AG04449 (cell line): ENCODE results near the gene VSX2.
A peak's percentile ranks its signal among the peaks of the same experiment; 100 is the strongest.

Experiments used
- CTCF ChIA-PET: fragments of 350-600 bp; formaldehyde crosslinking; extraction: SDS; loops from one replicate; lab custom pipeline; 2021; ENCODE audit warnings: antibody characterized with exemption; lab: Yijun Ruan, JAX
- POLR2A ChIA-PET: fragments of 400-600, 350-600 bp; formaldehyde crosslinking; extraction: SDS; loops from one replicate; lab custom pipeline; 2020; ENCODE audit warnings: antibody characterized with exemption, inconsistent platforms; lab: Yijun Ruan, JAX
- DNase-seq: peaks from one replicate; pipeline ENCODE4 v3.0.0-alpha.2; 2010; ENCODE audit warnings: low read depth, low spot score
- H3K4me3 ChIP-seq: 2 replicates; pipeline ENCODE4 v1.5.1; 2011; ENCODE audit warnings: low read depth, mild to moderate bottlenecking, control low read depth, low read length
- TF ChIP-seq, protein P1 (sequence below): IDR thresholded peaks from one replicate; pipeline ENCODE4 v1.5.1; 2011; ENCODE audit warnings: mild to moderate bottlenecking, moderate library complexity, low read length, control low read depth, inconsistent platforms; ENCODE audit not compliant: insufficient read depth; ENCODE audit errors: missing control alignments

Gene VSX2

DNA sequence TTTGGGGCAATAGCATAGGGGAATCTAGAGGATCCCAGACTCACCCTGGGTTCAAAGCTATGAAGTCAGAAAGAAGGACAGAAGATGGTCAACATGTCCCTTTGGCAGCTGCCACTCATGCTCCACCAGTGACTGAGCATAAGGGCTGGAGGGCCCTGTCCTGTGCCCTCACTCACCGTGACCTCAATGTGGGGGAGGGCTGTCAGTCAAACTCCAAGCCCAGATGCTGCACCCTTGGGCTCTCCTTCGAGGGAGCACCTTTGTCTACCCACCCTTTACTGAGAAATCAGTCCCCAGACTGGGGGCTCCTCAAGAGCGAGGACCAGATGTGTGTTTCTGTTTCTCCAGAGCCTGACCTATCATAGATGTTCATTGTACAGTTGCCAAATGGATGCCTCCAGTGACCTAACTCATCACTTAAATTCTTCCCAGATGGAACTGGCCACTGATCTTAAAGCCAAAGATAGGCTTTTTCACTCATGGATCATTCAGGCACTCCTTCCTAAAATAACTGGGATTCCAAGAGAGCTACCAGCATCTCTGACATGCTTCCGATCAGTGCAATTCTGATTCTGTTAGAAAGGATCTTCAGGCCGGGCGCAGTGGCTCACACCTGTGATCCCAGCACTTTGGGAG, 27.2 kb upstream of the VSX2 start:
- TF ChIP-seq, protein P1, sequence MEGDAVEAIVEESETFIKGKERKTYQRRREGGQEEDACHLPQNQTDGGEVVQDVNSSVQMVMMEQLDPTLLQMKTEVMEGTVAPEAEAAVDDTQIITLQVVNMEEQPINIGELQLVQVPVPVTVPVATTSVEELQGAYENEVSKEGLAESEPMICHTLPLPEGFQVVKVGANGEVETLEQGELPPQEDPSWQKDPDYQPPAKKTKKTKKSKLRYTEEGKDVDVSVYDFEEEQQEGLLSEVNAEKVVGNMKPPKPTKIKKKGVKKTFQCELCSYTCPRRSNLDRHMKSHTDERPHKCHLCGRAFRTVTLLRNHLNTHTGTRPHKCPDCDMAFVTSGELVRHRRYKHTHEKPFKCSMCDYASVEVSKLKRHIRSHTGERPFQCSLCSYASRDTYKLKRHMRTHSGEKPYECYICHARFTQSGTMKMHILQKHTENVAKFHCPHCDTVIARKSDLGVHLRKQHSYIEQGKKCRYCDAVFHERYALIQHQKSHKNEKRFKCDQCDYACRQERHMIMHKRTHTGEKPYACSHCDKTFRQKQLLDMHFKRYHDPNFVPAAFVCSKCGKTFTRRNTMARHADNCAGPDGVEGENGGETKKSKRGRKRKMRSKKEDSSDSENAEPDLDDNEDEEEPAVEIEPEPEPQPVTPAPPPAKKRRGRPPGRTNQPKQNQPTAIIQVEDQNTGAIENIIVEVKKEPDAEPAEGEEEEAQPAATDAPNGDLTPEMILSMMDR = no peak
- POLR2A ChIA-PET = no interaction called here
- CTCF ChIA-PET = interaction anchor here (0.8 kb wide), 1 partner anchor 25 kb away, joined by 4 read pairs; no protein-coding TSS in a partner anchor
- H3K4me3 ChIP-seq = no peak overlapping the region
- DNase-seq = no peak

- CTCF ChIA-PET = interaction anchor here (1.1 to 3.5 kb wide), 4 partner anchors 11 to 43 kb away, joined by 3 to 15 read pairs (median 3); no protein-coding TSS in a partner anchor
- TF ChIP-seq, protein P1 = no peak
- POLR2A ChIA-PET = no interaction called here
Observed at GRCh38 chr14:74213907-74214803, 25.1 kb upstream of the VSX2 start.

DNA sequence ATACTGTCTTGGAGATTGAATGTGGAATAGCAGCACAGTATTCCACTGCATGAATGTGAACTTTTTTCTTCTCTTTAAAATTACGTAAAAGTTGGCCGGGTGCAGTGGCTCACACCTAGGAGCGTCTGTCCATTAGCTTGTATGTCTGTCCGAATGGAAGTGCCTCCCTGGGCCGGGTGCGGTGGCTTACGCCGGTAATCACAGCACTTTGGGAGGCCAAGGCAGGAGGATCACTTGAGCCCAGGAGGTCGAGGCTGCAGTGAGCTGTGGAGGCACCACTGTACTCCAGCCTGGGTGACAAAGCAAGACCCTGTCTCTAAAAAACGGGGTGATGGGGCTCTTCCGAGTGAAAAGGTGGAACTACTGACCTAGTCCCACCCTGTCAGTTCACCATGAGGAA, 22.6 kb upstream of the VSX2 start:
- TF ChIP-seq, protein P1 = no peak
- CTCF ChIA-PET = interaction anchor here (0.8 to 3.5 kb wide), 12 partner anchors 10 to 78 kb away, joined by 3 to 15 read pairs (median 4); no protein-coding TSS in a partner anchor
- DNase-seq = no peak
- no peak overlapping the region for H3K4me3 ChIP-seq
- POLR2A ChIA-PET = interaction anchor here (0.7 kb wide), 1 partner anchor 181 kb away, joined by 3 read pairs; no protein-coding TSS in a partner anchor

More at GRCh38 chr14:74213907-74214803, 25.1 kb upstream of the VSX2 start:
- H3K4me3 ChIP-seq = no peak overlapping the region
- no peak for DNase-seq

DNA sequence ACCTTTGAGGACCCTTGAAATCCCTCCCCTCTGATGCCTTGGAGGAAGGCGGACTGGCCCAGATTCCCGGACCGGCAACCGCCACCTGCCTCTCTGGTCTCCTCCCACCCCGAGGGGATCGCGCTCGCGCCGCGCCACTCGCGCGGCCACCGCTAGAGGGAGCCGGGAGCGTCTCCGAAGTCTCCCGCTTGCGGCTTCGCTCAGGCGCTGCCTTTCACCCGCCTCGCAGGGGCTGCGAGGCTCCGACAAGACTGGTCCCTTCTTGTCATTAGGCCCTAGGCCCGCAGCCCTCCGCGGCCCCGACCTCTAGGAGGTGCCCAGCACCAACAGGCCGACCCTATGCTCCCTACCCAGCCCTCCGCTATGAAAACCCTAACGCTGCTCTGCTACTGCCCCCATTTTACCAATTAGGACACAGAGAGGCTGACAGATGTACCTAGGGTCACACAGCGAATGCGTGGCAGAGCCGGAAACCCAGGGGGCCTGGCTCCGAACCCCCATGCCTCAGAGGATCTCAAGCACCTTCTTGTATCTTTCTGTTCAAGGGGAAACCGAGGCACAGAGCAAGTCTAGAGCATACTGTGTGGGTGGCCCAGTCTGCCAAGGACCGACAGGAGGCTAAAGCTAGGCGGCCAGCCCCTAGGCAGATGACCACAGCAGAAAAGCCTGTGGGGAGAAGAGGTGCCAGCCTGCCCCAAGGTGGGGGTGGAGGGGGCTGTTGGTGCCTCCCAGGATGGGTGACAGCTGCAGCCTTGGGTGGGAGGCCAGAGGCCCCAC, 21.4 kb upstream of the VSX2 start:
- CTCF ChIA-PET = interaction anchor here (0.8 to 4.4 kb wide), 24 partner anchors 8 to 268 kb away, joined by 3 to 32 read pairs (median 6); partner anchors contain the start of gene VSX2
- POLR2A ChIA-PET = no interaction called here

GRCh38 chr14:74218462-74218861, 20.8 kb upstream of the VSX2 start:
- H3K4me3 ChIP-seq = no peak overlapping the region
- ChIA-PET CTCF (interaction anchor here (0.7 to 4.4 kb wide), 24 partner anchors 9 to 268 kb away, joined by 3 to 32 read pairs (median 6); partner anchors contain the start of gene VSX2), POLR2A (interaction anchor here (0.6 kb wide), 1 partner anchor 57 kb away, joined by 3 read pairs; no protein-coding TSS in a partner anchor)
- TF ChIP-seq, protein P1 = no peak
- DNase-seq = no peak

More for the DNA sequence above, 21.4 kb upstream of the VSX2 start:
- no peak overlapping the region; the same call in 1 of the 2 replicates for H3K4me3 ChIP-seq
- no peak for DNase-seq
- TF ChIP-seq, protein P1 = peak; percentile 97
